WTC11 (cell line): Measurements from ENCODE around the gene NEAT1. TPM values are rescaled to one million over a fixed set of nuclear protein-coding genes. Genes with fewer than 3 reads are reported as not detected.
"Not testable (repeated sequence)": the region's sequence is repeated elsewhere in the genome, so short reads cannot be mapped to it uniquely, and the experiment has no call there.

Source experiments
- ATAC-seq: fragments of 200-7000 bp; cut with Tn5 transposase; 2 replicates; pipeline ENCODE4 v1.10.0; 2021; ENCODE audit warnings: mild to moderate bottlenecking, moderate library complexity
- CTCF ChIA-PET: fragments of 300-600 bp; sonication (Branson Sonifier 250); formaldehyde crosslinking; loops from one replicate; lab custom pipeline; 2021; ENCODE audit warnings: antibody characterized with exemption; lab: Charles Lee
- POLR2A ChIA-PET: fragments of 350-600 bp; sonication (Branson Sonifier 250); formaldehyde crosslinking; loops from one replicate; lab custom pipeline; 2021; ENCODE audit warnings: antibody characterized with exemption; lab: Charles Lee
- DNase-seq: peaks from one replicate; pipeline ENCODE4 v3.0.0; 2021; ENCODE audit warnings: low spot score
- H3K27ac Mint-ChIP-seq: 2 replicates; pipeline ENCODE4 v1.8.0; 2021; ENCODE audit warnings: mixed read lengths
- H3K27me3 Mint-ChIP-seq: 2 replicates; pipeline ENCODE4 v1.8.0; 2021; ENCODE audit warnings: low read depth, mild to moderate bottlenecking, moderate library complexity, mixed read lengths
- H3K36me3 Mint-ChIP-seq: 2 replicates; pipeline ENCODE4 v1.8.0; 2021; ENCODE audit warnings: mixed read lengths
- H3K4me1 Mint-ChIP-seq: 2 replicates; pipeline ENCODE4 v1.8.0; 2022; ENCODE audit warnings: mixed read lengths
- H3K4me3 Mint-ChIP-seq: 2 replicates; pipeline ENCODE4 v1.8.0; 2021; ENCODE audit warnings: mild to moderate bottlenecking, moderate library complexity, mixed read lengths
- H3K9me3 Mint-ChIP-seq: 2 replicates; pipeline ENCODE4 v1.8.0; 2021; ENCODE audit warnings: mixed read lengths
- ATF3 ChIP-seq: sonication (generic); formaldehyde crosslinking; conservative IDR thresholded peaks from 2 replicates; pipeline ENCODE4 v1.8.1; 2022; ENCODE audit warnings: mild to moderate bottlenecking, missing genetic modification reagents
- CREM ChIP-seq: sonication (generic); formaldehyde crosslinking; IDR thresholded peaks from 2 replicates; pipeline ENCODE4 v1.8.1; 2022; ENCODE audit warnings: mild to moderate bottlenecking, missing genetic modification reagents, moderate library complexity
- CTCF ChIP-seq: fragments of 200-600 bp; IDR thresholded peaks from 2 replicates; pipeline ENCODE4 v1.8.0; 2022; ENCODE audit warnings: antibody characterized with exemption
- E2F5 ChIP-seq: sonication (generic); formaldehyde crosslinking; IDR thresholded peaks from 2 replicates; pipeline ENCODE4 v1.8.1; 2022; ENCODE audit warnings: mild to moderate bottlenecking, moderate library complexity, missing genetic modification reagents
- FOXK1 ChIP-seq: sonication (generic); formaldehyde crosslinking; IDR thresholded peaks from 2 replicates; pipeline ENCODE4 v1.8.0; 2022; ENCODE audit warnings: mild to moderate bottlenecking, moderate library complexity, missing genetic modification reagents
- FOXP4 ChIP-seq: sonication (generic); formaldehyde crosslinking; IDR thresholded peaks from 2 replicates; pipeline ENCODE4 v1.8.0; 2022; ENCODE audit warnings: mild to moderate bottlenecking, missing genetic modification reagents
- IRF2 ChIP-seq: sonication (generic); formaldehyde crosslinking; IDR thresholded peaks from 2 replicates; pipeline ENCODE4 v1.8.0; 2022; ENCODE audit warnings: low read depth, missing genetic modification reagents, borderline replicate concordance
- KAT7 ChIP-seq: sonication (generic); formaldehyde crosslinking; IDR thresholded peaks from 2 replicates; pipeline ENCODE4 v1.8.1; 2023; ENCODE audit warnings: missing genetic modification reagents, mild to moderate bottlenecking, borderline replicate concordance
- MAX ChIP-seq: sonication (generic); formaldehyde crosslinking; IDR thresholded peaks from 2 replicates; pipeline ENCODE4 v1.8.0; 2022; ENCODE audit warnings: mild to moderate bottlenecking, missing genetic modification reagents
- NFATC4 ChIP-seq: fragments of 250-450 bp; sonication (Bioruptor Pico); IDR thresholded peaks from 2 replicates; pipeline ENCODE4 v1.9.0; 2021; ENCODE audit warnings: mild to moderate bottlenecking
- NR1H2 ChIP-seq: sonication (generic); formaldehyde crosslinking; IDR thresholded peaks from 2 replicates; pipeline ENCODE4 v1.9.0; 2021; ENCODE audit warnings: mild to moderate bottlenecking, moderate library complexity, missing genetic modification reagents
- SMAD4 ChIP-seq: sonication (generic); formaldehyde crosslinking; IDR thresholded peaks from 2 replicates; pipeline ENCODE4 v1.8.0; 2022; ENCODE audit warnings: mild to moderate bottlenecking, missing genetic modification reagents
- SOX15 ChIP-seq: fragments of 250-450 bp; sonication (Bioruptor Pico); IDR thresholded peaks from 2 replicates; pipeline ENCODE4 v1.9.0; 2021; ENCODE audit warnings: mild to moderate bottlenecking
- TP53 ChIP-seq: sonication (generic); formaldehyde crosslinking; IDR thresholded peaks from 2 replicates; pipeline ENCODE4 v1.8.1; 2023; ENCODE audit warnings: mild to moderate bottlenecking, missing genetic modification reagents
- ZNF232 ChIP-seq: sonication (generic); formaldehyde crosslinking; IDR thresholded peaks from 2 replicates; pipeline ENCODE4 v1.8.0; 2022; ENCODE audit warnings: mild to moderate bottlenecking, missing genetic modification reagents
- total RNA-seq: library from RNA; stranded (reverse); gene quantifications from 3 replicates; pipeline ENCODE4 v1.2.3, GENCODE V29; 2021
- TF ChIP-seq, protein P1 (sequence below): fragments of 250-450 bp; sonication (Bioruptor Pico); IDR thresholded peaks from 2 replicates; pipeline ENCODE4 v1.9.0; 2021; ENCODE audit warnings: mild to moderate bottlenecking
- TF ChIP-seq, protein P2 (sequence below): sonication (generic); formaldehyde crosslinking; IDR thresholded peaks from 2 replicates; pipeline ENCODE4 v1.8.1; 2023; ENCODE audit warnings: mild to moderate bottlenecking, missing genetic modification reagents
- TF ChIP-seq, protein P3 (sequence below): sonication (generic); formaldehyde crosslinking; IDR thresholded peaks from 2 replicates; pipeline ENCODE4 v1.8.1; 2023; ENCODE audit warnings: mild to moderate bottlenecking, missing genetic modification reagents, moderate library complexity

Gene NEAT1
- total RNA-seq, 1 experiment from 2014 or later: 38.1 TPM

GRCh38 chr11:65446446-65447277, 24.1 kb downstream of the NEAT1 start (continued):
- TF ChIP-seq ATF3 (CRISPR knock-in tag): no peak
- TF ChIP-seq, protein P1, sequence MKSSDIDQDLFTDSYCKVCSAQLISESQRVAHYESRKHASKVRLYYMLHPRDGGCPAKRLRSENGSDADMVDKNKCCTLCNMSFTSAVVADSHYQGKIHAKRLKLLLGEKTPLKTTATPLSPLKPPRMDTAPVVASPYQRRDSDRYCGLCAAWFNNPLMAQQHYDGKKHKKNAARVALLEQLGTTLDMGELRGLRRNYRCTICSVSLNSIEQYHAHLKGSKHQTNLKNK (CRISPR knock-in tag): no peak
- TF ChIP-seq SMAD4 (CRISPR knock-in tag): no peak
- TF ChIP-seq FOXP4 (CRISPR knock-in tag): no peak

- H3K27ac Mint-ChIP-seq: no peak overlapping the region
- ATAC-seq: no peak
- DNase-seq: no peak
- TF ChIP-seq IRF2 (CRISPR knock-in tag): no peak
- no peak for TF ChIP-seq TP53 (CRISPR knock-in tag)
- no peak for TF ChIP-seq ZNF232 (CRISPR knock-in tag)
- POLR2A ChIA-PET: no interaction called here
- H3K4me3 Mint-ChIP-seq: no peak overlapping the region
- peaks cover 10% of the 10 kb centered on the region for H3K9me3 Mint-ChIP-seq
- H3K4me1 Mint-ChIP-seq: peaks cover 5% of the 10 kb centered on the region; the same call in 1 of the 2 replicates
- H3K36me3 Mint-ChIP-seq: peaks cover 10% of the 10 kb centered on the region; the same call in 1 of the 2 replicates
- CTCF ChIA-PET: interaction anchor here (1.3 to 2.1 kb wide), 4 partner anchors 11 to 92 kb away, joined by 3 to 6 read pairs (median 6); no protein-coding TSS in a partner anchor
- H3K27me3 Mint-ChIP-seq: peaks cover 14% of the 10 kb centered on the region
These were observed 25.4 kb downstream of the NEAT1 start for GRCh38 chr11:65448074-65448417.

- TF ChIP-seq, protein P1 (CRISPR knock-in tag): no peak
- TF ChIP-seq NR1H2 (CRISPR knock-in tag) (no peak), CREM (CRISPR knock-in tag) (no peak), CTCF (no peak), SOX15 (CRISPR knock-in tag) (no peak), E2F5 (no peak), SMAD4 (CRISPR knock-in tag) (no peak), NFATC4 (no peak), MAX (no peak), FOXK1 (CRISPR knock-in tag) (no peak), KAT7 (CRISPR knock-in tag) (no peak)
- TF ChIP-seq, protein P2, sequence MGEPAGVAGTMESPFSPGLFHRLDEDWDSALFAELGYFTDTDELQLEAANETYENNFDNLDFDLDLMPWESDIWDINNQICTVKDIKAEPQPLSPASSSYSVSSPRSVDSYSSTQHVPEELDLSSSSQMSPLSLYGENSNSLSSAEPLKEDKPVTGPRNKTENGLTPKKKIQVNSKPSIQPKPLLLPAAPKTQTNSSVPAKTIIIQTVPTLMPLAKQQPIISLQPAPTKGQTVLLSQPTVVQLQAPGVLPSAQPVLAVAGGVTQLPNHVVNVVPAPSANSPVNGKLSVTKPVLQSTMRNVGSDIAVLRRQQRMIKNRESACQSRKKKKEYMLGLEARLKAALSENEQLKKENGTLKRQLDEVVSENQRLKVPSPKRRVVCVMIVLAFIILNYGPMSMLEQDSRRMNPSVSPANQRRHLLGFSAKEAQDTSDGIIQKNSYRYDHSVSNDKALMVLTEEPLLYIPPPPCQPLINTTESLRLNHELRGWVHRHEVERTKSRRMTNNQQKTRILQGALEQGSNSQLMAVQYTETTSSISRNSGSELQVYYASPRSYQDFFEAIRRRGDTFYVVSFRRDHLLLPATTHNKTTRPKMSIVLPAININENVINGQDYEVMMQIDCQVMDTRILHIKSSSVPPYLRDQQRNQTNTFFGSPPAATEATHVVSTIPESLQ: no peak
- TF ChIP-seq, protein P3, sequence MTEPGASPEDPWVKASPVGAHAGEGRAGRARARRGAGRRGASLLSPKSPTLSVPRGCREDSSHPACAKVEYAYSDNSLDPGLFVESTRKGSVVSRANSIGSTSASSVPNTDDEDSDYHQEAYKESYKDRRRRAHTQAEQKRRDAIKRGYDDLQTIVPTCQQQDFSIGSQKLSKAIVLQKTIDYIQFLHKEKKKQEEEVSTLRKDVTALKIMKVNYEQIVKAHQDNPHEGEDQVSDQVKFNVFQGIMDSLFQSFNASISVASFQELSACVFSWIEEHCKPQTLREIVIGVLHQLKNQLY: no peak
- TF ChIP-seq, all 79 proteins: peak for 0
- ATAC-seq: peak; percentile 68
- CTCF ChIA-PET: interaction anchor here (1.8 kb wide), 1 partner anchor 32 kb away, joined by 6 read pairs; no protein-coding TSS in a partner anchor
- H3K9me3 Mint-ChIP-seq: peaks cover 10% of the 10 kb centered on the region
- H3K27me3 Mint-ChIP-seq: peaks cover 19% of the 10 kb centered on the region
- POLR2A ChIA-PET: interaction anchor here (1.5 kb wide), 1 partner anchor 26 kb away, joined by 4 read pairs; the partner anchor contains the start of gene NEAT1
- peaks cover 10% of the 10 kb centered on the region; the same call in 1 of the 2 replicates for H3K36me3 Mint-ChIP-seq
- no peak overlapping the region for H3K27ac Mint-ChIP-seq
- no peak for DNase-seq
- H3K4me1 Mint-ChIP-seq: peaks cover 5% of the 10 kb centered on the region; the same call in 1 of the 2 replicates
- H3K4me3 Mint-ChIP-seq: no peak overlapping the region
These were observed 26.0 kb downstream of the NEAT1 start for GRCh38 chr11:65448418-65449105.

GRCh38 chr11:65451301-65451700, 28.7 kb downstream of the NEAT1 start:
- not testable (repeated sequence) for ATAC-seq

More at GRCh38 chr11:65451301-65451700, 28.7 kb downstream of the NEAT1 start:
- H3K4me1 Mint-ChIP-seq: peaks cover 14% of the 10 kb centered on the region
- DNase-seq, H3K27ac Mint-ChIP-seq, CTCF ChIA-PET, POLR2A ChIA-PET, H3K4me3 Mint-ChIP-seq, H3K9me3 Mint-ChIP-seq: not testable (repeated sequence)
- peaks cover 10% of the 10 kb centered on the region; the same call in 1 of the 2 replicates for H3K36me3 Mint-ChIP-seq
- peaks cover 47% of the 10 kb centered on the region for H3K27me3 Mint-ChIP-seq
